K562 (cell line): Measurements from ENCODE around the gene DNASE1L3. TPM values are rescaled to one million over a fixed set of nuclear protein-coding genes. Genes with fewer than 3 reads are reported as not detected.

Source experiments
- ATAC-seq: fragments of 200-7000 bp; cut with Tn5 transposase; 3 replicates; pipeline ENCODE4 v1.9.1; 2020; ENCODE audit warnings: moderate library complexity
- BruUV-seq: library from RNA; stranded (reverse); fragments of 400-500 nt; replicated peaks from 2 replicates; lab custom pipeline; 2021; lab: Mats Ljungman, UMichigan
- CTCF ChIA-PET: fragments of 300-600 bp; formaldehyde crosslinking; extraction: SDS; loops from one replicate; lab custom pipeline; 2021; ENCODE audit warnings: low intra/inter-chr PET ratio; lab: Yijun Ruan, JAX
- POLR2A ChIA-PET: fragments of 300-600, 350-650 bp; sonication (Branson Sonifier 250); formaldehyde crosslinking; extraction: SDS; loops from one replicate; lab custom pipeline; 2021; ENCODE audit warnings: antibody characterized with exemption, inconsistent platforms; lab: Yijun Ruan, JAX
- DNase-seq, 4 experiments: peaks; one replicate each; pipeline versions ENCODE4 v3.0.0 to v3.0.0-alpha.2; 2011 to 2018; ENCODE audit warnings: low spot score in 3 of 4, mixed read lengths in 3 of 4; ENCODE audit errors: extremely low read depth in 1 of 4
- FAIRE-seq: peaks from 2 replicates; lab custom pipeline; 2011; peaks lifted over from hg19 to GRCh38; lab: Jason Lieb, UNC
- H2AFZ ChIP-seq: 2 replicates; pipeline ENCODE4 v1.6.0; 2011; ENCODE audit warnings: low read depth, low read length, control low read depth, inconsistent platforms
- H3K27ac ChIP-seq: fragments of 200-600 bp; 3 replicates; pipeline ENCODE4 v1.8.0; 2011; ENCODE audit warnings: low read depth, mild to moderate bottlenecking, control low read depth, inconsistent platforms, low read length, moderate library complexity, mixed read lengths; ENCODE audit errors: extremely low read depth
- H3K27me3 ChIP-seq, 2 experiments: fragments of 300-600 bp in 1 of 2; 2 replicates in 1 of 2; 3 replicates in 1 of 2; pipeline versions ENCODE4 v1.6.0 to v1.8.0; 2011; ENCODE audit warnings: inconsistent platforms in 2 of 2, low read length in 2 of 2, mild to moderate bottlenecking in 1 of 2, mixed read lengths in 1 of 2, moderate library complexity in 1 of 2; ENCODE audit not compliant: control insufficient read depth in 2 of 2, insufficient read depth in 2 of 2
- H3K36me3 ChIP-seq: fragments of 300-600 bp; 3 replicates; pipeline ENCODE4 v1.8.0; 2011; ENCODE audit warnings: mild to moderate bottlenecking, low read length, inconsistent platforms; ENCODE audit not compliant: control insufficient read depth, insufficient read depth
- H3K4me1 ChIP-seq, 2 experiments: fragments of 200-600 bp in 1 of 2; replicated peaks in 1 of 2; 2 replicates in 1 of 2; 3 replicates in 1 of 2; pipeline versions ENCODE4 v1.5.1 to v1.8.0; 2011; ENCODE audit warnings: inconsistent platforms in 2 of 2, low read length in 2 of 2, mild to moderate bottlenecking in 1 of 2, mixed read lengths in 1 of 2, moderate library complexity in 1 of 2; ENCODE audit not compliant: control insufficient read depth in 2 of 2, insufficient read depth in 2 of 2
- H3K4me2 ChIP-seq: 2 replicates; pipeline ENCODE4 v1.6.1; 2011; ENCODE audit warnings: low read length, control low read depth, inconsistent platforms, mixed read lengths; ENCODE audit not compliant: insufficient read depth
- H3K4me3 ChIP-seq: fragments of 200-600 bp; sonication (generic), shearing (Covaris generic); 2 replicates; pipeline ENCODE4 v1.5.1; 2016; ENCODE audit warnings: control low read depth, inconsistent platforms
- H3K79me2 ChIP-seq: fragments of 200-600 bp; 3 replicates; pipeline ENCODE4 v1.8.0; 2011; ENCODE audit warnings: low read length, inconsistent platforms; ENCODE audit not compliant: control insufficient read depth, insufficient read depth
- H3K9ac ChIP-seq, 2 experiments: 2 replicates each; pipeline versions ENCODE4 v1.6.0 to v1.6.1; 2011; ENCODE audit warnings: low read depth in 2 of 2, low read length in 2 of 2, control low read depth in 1 of 2, inconsistent platforms in 1 of 2, mild to moderate bottlenecking in 1 of 2, mixed read lengths in 1 of 2; ENCODE audit not compliant: insufficient read depth in 1 of 2
- H3K9me1 ChIP-seq: one replicate; pipeline ENCODE4 v1.6.0; 2011; ENCODE audit warnings: inconsistent platforms, mild to moderate bottlenecking, low read length, moderate library complexity; ENCODE audit not compliant: control insufficient read depth, insufficient read depth
- H3K9me3 ChIP-seq: replicated peaks from 2 replicates; pipeline ENCODE4 v1.5.1; 2011; ENCODE audit warnings: low read depth, low read length, inconsistent platforms; ENCODE audit not compliant: control insufficient read depth, insufficient read depth
- H4K20me1 ChIP-seq: replicated peaks from 2 replicates; pipeline ENCODE4 v1.6.1; 2011; ENCODE audit warnings: low read length, inconsistent platforms, mixed read lengths; ENCODE audit not compliant: control insufficient read depth, insufficient read depth
- ARID1B ChIP-seq: fragments of 450-650 bp; IDR thresholded peaks from 2 replicates; pipeline ENCODE4 v1.6.1; 2016; ENCODE audit warnings: antibody characterized with exemption, mild to moderate bottlenecking, inconsistent platforms
- ARID3A ChIP-seq: IDR thresholded peaks from 2 replicates; pipeline ENCODE4 v1.6.1; 2012; ENCODE audit warnings: low read depth, low read length, improper control_type of control experiment, borderline replicate concordance
- BCLAF1 ChIP-seq, 2 experiments: fragments of 450-650 bp in 1 of 2; IDR thresholded peaks; 2 replicates each; pipeline ENCODE4 v1.6.1; 2011 to 2017; ENCODE audit warnings: low read depth in 2 of 2, antibody characterized with exemption in 1 of 2, borderline replicate concordance in 1 of 2, low read length in 1 of 2, mild to moderate bottlenecking in 1 of 2, mixed read lengths in 1 of 2; ENCODE audit not compliant: control insufficient read depth in 1 of 2
- CEBPB ChIP-seq: fragments of 450-650 bp; IDR thresholded peaks from 2 replicates; pipeline ENCODE4 v1.6.1; 2016; ENCODE audit warnings: missing genetic modification characterization, missing compliant biosample characterization
- HDAC3 ChIP-seq: fragments of 450-650 bp; IDR thresholded peaks from 2 replicates; pipeline ENCODE4 v1.6.1; 2018; ENCODE audit warnings: borderline replicate concordance, mild to moderate bottlenecking, moderate library complexity; ENCODE audit not compliant: partially characterized antibody
- KDM1A ChIP-seq, 2 experiments: fragments of 450-650 bp; IDR thresholded peaks; 2 replicates each; pipeline ENCODE4 v1.6.1; 2016; ENCODE audit warnings: mild to moderate bottlenecking in 2 of 2
- NR3C1 ChIP-seq: sonication (generic); formaldehyde crosslinking; IDR thresholded peaks from 2 replicates; pipeline ENCODE4 v1.8.1; 2022; ENCODE audit warnings: missing genetic modification reagents
- POLR2AphosphoS5 ChIP-seq: IDR thresholded peaks from 2 replicates; pipeline ENCODE4 v1.6.1; 2011; ENCODE audit warnings: mild to moderate bottlenecking, low read depth, low read length, moderate library complexity; ENCODE audit not compliant: control insufficient read depth, insufficient read depth
- RCOR1 ChIP-seq, 2 experiments: IDR thresholded peaks; 2 replicates each; pipeline ENCODE4 v1.6.1; 2012; ENCODE audit warnings: low read depth in 2 of 2, low read length in 2 of 2, borderline replicate concordance in 1 of 2, improper control_type of control experiment in 1 of 2
- SOX6 ChIP-seq: fragments of 450-650 bp; IDR thresholded peaks from 2 replicates; pipeline ENCODE4 v1.6.1; 2014; ENCODE audit warnings: mild to moderate bottlenecking
- UBTF ChIP-seq, 2 experiments: IDR thresholded peaks; 2 replicates each; pipeline ENCODE4 v1.6.1; 2012; ENCODE audit warnings: improper control_type of control experiment in 2 of 2, low read depth in 2 of 2, low read length in 2 of 2, borderline replicate concordance in 1 of 2
- ZNF184 ChIP-seq: sonication (generic); formaldehyde crosslinking; IDR thresholded peaks from 2 replicates; pipeline ENCODE4 v1.5.0; 2020; ENCODE audit warnings: missing genetic modification reagents
- ZNF224 ChIP-seq: sonication (generic); formaldehyde crosslinking; IDR thresholded peaks from 2 replicates; pipeline ENCODE4 v1.8.0; 2022; ENCODE audit warnings: mild to moderate bottlenecking, missing genetic modification reagents
- ZNF3 ChIP-seq: fragments of 250-450 bp; sonication (Bioruptor Pico); IDR thresholded peaks from 2 replicates; pipeline ENCODE4 v1.5.0; 2021; ENCODE audit warnings: mild to moderate bottlenecking, moderate library complexity
- ZNF778 ChIP-seq: fragments of 450-650 bp; formaldehyde crosslinking; IDR thresholded peaks from 2 replicates; pipeline ENCODE4 v1.4.0; 2020; ENCODE audit warnings: mild to moderate bottlenecking, moderate library complexity
- WGBS: fragments of 100-300 bp; shearing (Covaris generic); methylation state at CpG from one replicate; pipeline ENCODE4 v1.1.6; 2016; ENCODE audit warnings: low coverage, mixed read lengths; ENCODE audit not compliant: insufficient coverage; ENCODE audit errors: missing lambda C conversion rate; 5-methylcytosine and 5-hydroxymethylcytosine counted together
- in situ Hi-C: fragments of 300-500 bp; cut with MboI; formaldehyde crosslinking; loops from 4 replicates; pipeline ENCODE4 v1.15.0; 2018; ENCODE audit warnings: inconsistent platforms, mixed read lengths
- intact Hi-C: fragments of 100-400 bp; cut with micrococcal nuclease; formaldehyde crosslinking; loops from 2 replicates; pipeline ENCODE4 v1.14.2; 2022
- polyA plus RNA-seq, 8 experiments: library from polyadenylated mRNA; depleted of rRNA in 4 of 8; stranded (reverse) in 5 of 8; unstranded in 3 of 8; fragments of >200 nt; fragmentation: Nextera tagmentation in 2 of 8; fragmentation: Illumina TruSeq in 1 of 8; extraction: Ambion mirVana in 2 of 8; extraction: Trizol in 1 of 8; gene quantifications; 2 replicates each; pipeline versions ENCODE4 v1.2.1 to v1.2.3, GENCODE V29; 2011 to 2014; ENCODE audit warnings: inconsistent platforms in 1 of 8, missing spikeins in 1 of 8
- total RNA-seq, 7 experiments: library from RNA; depleted of rRNA in 6 of 7; stranded (reverse); fragments of >200 nt in 6 of 7; fragmentation: Illumina TruSeq in 2 of 7; extraction: Trizol in 2 of 7; gene quantifications; 2 replicates each; pipeline versions ENCODE4 v1.2.1 to v1.2.3, GENCODE V29; 2011 to 2021; ENCODE audit warnings: low replicate concordance in 1 of 7

DNASE1L3 gene
- total and polyA plus RNA-seq, 9 of the 15 experiments (the other 6 are each of a cell fraction or from before 2014, with no cell fraction given) = 0.06 TPM; not detected in 8

GRCh38 chr3:58163234-58163633 lies 47.5 kb downstream of the DNASE1L3 start:
- ATAC-seq (no peak), FAIRE-seq (no peak), DNase-seq (no peak)
- Histone ChIP-seq H3K4me2 (no peak overlapping the region), H3K9me3 (no peaks in the 10 kb centered on the region; the same call in 1 of the 2 replicates), H3K9me1 (peaks cover 3% of the 10 kb centered on the region), H3K4me1 (peaks cover 34 to 39% of the 10 kb centered on the region in 2 experiments), H3K9ac (no peak overlapping the region), H3K79me2 (no peaks in the 10 kb centered on the region), H3K4me3 (no peak overlapping the region), H3K36me3 (peaks cover 44% of the 10 kb centered on the region; the same call in 2 of the 3 replicates), H4K20me1 (no peaks in the 10 kb centered on the region), H2AFZ (no peak overlapping the region), H3K27me3 (no peaks in the 10 kb centered on the region), H3K27ac (no peak overlapping the region)
- no TSS peak for BruUV-seq
- in situ Hi-C loops = loop anchor here (25.0 kb wide), 1 partner anchor 151 kb away; the partner anchor contains the start of gene FLNB
- ChIA-PET POLR2A (interaction anchor here (1.1 kb wide), 1 partner anchor 608 kb away, joined by 3 read pairs; no protein-coding TSS in a partner anchor), CTCF (no interaction called here)
- intact Hi-C loops = no loop called here
- WGBS = 54% methylated on average over 10 of the region's 14 CpGs
- no peak for TF ChIP-seq UBTF (IDR thresholded peaks at IDR 0.05; ENCODE audit: borderline replicate concordance in 1 of 2, low read depth in 2 of 2, low read length in 2 of 2)
- TF ChIP-seq ZNF3 = no peak
- no peak for TF ChIP-seq NR3C1 (CRISPR knock-in tag)
- 0 out of 4 replicates have a peak, but pooled peaks of 1 of the 2 experiments have one; percentile 9 for TF ChIP-seq RCOR1 (IDR thresholded peaks at IDR 0.05; ENCODE audit: borderline replicate concordance in 1 of 2, low read depth in 2 of 2, low read length in 2 of 2)
- peak in 1 of 2 experiments; percentile 19; a peak in 2 of 4 replicates for TF ChIP-seq KDM1A (IDR thresholded peaks at IDR 0.05)
- no peak for TF ChIP-seq ARID3A
- TF ChIP-seq SOX6 = no peak
- no peak for TF ChIP-seq HDAC3
- no peak for TF ChIP-seq ZNF184 (CRISPR knock-in tag)
- no peak for TF ChIP-seq BCLAF1 (IDR thresholded peaks at IDR 0.05; ENCODE audit: borderline replicate concordance in 1 of 2, control insufficient read depth in 1 of 2, low read depth in 2 of 2, low read length in 1 of 2)
- TF ChIP-seq POLR2AphosphoS5 = no peak
- no peak for TF ChIP-seq CEBPB (tag)
- no peak for TF ChIP-seq ARID1B
- TF ChIP-seq ZNF778 (CRISPR knock-in tag) = no peak
- no peak for TF ChIP-seq ZNF224 (CRISPR knock-in tag)
